22Rv1 (cell line): ENCODE measurements around the gene PXDN.

Experiments used
- H3K27ac ChIP-seq: fragments of 450-650 bp; 2 replicates; pipeline ENCODE4 v1.5.1; 2017
- ZFX ChIP-seq: fragments of 450-650 bp; IDR thresholded peaks from 2 replicates; pipeline ENCODE4 v1.6.1; 2017; ENCODE audit warnings: antibody characterized with exemption, borderline replicate concordance
- TF ChIP-seq, protein P1 (sequence below): fragments of 450-650 bp; IDR thresholded peaks from 2 replicates; pipeline ENCODE4 v1.5.1; 2017; ENCODE audit warnings: mild to moderate bottlenecking

PXDN gene

GRCh38 chr2:1642993-1643619 lies 101.2 kb downstream of the PXDN start:
- TF ChIP-seq, protein P1, sequence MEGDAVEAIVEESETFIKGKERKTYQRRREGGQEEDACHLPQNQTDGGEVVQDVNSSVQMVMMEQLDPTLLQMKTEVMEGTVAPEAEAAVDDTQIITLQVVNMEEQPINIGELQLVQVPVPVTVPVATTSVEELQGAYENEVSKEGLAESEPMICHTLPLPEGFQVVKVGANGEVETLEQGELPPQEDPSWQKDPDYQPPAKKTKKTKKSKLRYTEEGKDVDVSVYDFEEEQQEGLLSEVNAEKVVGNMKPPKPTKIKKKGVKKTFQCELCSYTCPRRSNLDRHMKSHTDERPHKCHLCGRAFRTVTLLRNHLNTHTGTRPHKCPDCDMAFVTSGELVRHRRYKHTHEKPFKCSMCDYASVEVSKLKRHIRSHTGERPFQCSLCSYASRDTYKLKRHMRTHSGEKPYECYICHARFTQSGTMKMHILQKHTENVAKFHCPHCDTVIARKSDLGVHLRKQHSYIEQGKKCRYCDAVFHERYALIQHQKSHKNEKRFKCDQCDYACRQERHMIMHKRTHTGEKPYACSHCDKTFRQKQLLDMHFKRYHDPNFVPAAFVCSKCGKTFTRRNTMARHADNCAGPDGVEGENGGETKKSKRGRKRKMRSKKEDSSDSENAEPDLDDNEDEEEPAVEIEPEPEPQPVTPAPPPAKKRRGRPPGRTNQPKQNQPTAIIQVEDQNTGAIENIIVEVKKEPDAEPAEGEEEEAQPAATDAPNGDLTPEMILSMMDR: no peak
- TF ChIP-seq ZFX: no peak
- H3K27ac ChIP-seq: no peak overlapping the region

GRCh38 chr2:1642066-1642861 lies 102.1 kb downstream of the PXDN start:
- no peak overlapping the region for H3K27ac ChIP-seq
- TF ChIP-seq, protein P1: no peak
- TF ChIP-seq ZFX: no peak

DNA sequence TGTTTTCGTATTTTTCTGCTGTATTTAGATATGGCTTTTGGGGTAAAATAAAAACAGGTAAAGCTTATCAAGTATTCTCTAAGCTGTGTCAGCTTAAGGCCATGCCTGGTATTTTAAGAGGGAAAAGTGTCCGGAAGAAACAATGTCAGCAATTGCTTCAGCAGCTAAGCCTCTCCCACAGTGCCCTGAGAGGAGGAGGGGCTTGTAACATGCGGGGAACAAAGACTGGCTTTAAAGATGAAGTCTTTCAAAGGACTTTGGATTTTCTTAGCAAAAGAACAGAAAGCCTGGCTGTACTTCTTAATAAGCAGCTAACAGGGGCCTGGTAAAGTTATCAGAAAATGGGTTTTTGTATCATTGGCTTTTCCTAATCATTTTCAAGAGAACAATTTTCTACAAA lies 102.8 kb downstream of the PXDN start:
- no peak overlapping the region for H3K27ac ChIP-seq
- TF ChIP-seq ZFX: no peak
- TF ChIP-seq, protein P1: no peak

DNA sequence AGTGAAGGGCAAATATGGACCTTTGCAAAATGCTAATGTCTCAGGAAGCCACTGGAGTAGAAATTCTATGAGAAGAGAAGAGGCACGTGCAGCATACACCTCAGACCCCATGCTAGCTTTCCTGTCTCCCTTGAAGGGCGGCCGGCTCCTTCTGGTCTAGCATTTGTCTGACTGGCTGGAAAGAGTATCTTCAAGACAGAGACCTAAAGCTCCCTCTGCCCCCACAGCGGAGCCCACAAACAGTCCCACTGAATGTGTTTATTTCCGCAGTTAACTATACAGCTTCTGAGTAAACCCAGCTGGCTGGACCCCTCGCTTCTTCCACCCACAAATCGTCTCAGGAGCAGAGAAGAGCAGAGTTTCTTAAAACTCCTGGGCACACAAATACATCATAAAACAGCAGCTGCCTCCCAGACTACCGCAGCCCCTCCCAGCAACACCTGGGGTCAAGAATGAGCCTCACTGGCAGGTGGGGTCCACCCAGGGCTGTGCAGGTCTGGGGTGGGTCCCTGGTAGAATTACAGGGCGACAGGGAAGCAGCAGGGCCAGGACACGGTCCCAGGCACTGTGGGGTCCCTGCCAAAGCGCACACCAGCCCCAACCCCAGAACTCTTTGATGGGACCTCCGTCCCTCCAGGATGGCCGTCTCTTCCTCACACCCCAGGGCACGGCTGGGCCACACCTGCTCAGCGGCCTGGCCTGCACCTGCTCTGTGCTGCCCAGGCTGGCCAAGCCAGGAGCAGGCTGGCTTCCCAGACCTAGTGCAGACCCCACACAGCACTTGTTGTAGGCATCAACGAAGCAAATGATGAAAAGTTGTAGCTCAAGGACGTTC lies 103.8 kb downstream of the PXDN start:
- no peak for TF ChIP-seq ZFX
- TF ChIP-seq, protein P1: no peak

DNA sequence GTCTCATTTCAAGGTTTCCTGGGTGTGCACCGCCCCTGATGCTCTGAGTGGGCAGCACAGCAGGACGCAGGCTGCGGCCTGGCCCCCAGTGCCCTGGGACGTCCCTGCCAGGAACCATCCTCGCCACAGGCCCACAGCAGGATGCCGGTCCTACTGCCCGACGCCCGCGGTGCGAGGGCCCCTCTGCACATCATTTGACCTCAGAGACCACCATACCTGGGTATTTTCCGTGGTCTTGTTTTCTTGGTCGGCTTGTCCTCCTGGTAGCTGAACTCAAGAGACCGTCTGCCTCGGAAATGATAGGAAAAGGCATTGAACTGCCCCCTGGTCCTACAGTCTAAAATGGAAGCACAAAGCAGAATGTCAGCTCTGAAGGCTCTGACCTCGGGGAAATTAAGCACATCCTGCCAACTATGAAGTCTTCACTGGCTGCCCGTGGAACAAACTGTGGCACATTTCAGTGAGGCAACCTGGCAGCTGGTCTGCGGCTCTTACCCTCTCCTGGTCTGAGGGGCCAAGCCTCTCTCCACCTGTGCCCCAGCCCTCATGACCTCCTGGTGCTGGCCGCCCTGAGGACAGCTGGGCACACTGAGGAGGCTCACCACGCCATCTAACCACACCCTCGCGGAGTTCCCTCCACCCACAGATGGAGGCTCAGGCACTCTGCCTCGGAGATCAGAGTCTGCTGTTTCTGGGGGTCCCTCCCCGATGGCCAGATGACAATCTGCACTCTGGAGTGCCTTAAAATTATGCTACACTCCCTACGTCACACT lies 105.0 kb downstream of the PXDN start:
- H3K27ac ChIP-seq: no peak overlapping the region
- TF ChIP-seq ZFX: no peak
- TF ChIP-seq, protein P1: no peak

More for the DNA sequence above, 103.8 kb downstream of the PXDN start:
- H3K27ac ChIP-seq: no peak overlapping the region

DNA sequence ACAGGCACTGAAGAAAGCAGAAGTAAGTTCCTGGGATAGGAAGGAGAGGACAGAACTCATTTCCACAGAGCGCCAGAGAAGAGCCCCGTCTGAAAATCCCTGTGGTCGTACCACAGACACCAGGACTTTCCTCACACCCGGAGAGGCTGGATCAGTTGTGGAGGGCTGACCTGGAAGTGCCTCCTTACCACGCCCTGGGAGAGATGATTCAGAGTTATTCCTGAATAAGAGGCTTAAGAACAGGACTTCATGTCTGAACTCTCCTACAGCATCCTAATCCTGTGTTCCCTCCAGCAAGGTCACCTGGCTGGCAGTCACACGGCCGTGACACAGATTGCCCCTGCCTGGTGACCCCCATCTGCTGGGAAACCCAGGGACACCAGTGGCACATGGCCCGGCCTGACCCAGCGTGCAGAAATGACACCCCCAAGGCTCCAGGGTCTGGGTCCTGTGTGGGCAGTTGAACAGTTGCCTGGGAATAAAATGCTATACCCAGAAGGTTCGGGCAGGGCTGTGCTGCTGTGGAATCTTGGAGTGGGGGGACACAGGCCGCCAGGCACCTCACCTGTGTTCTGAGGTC lies 105.9 kb downstream of the PXDN start:
- TF ChIP-seq ZFX: no peak
- TF ChIP-seq, protein P1: no peak
- H3K27ac ChIP-seq: no peak overlapping the region
